ENCODE data around the gene DNAJB8.

Gene DNAJB8

DNA sequence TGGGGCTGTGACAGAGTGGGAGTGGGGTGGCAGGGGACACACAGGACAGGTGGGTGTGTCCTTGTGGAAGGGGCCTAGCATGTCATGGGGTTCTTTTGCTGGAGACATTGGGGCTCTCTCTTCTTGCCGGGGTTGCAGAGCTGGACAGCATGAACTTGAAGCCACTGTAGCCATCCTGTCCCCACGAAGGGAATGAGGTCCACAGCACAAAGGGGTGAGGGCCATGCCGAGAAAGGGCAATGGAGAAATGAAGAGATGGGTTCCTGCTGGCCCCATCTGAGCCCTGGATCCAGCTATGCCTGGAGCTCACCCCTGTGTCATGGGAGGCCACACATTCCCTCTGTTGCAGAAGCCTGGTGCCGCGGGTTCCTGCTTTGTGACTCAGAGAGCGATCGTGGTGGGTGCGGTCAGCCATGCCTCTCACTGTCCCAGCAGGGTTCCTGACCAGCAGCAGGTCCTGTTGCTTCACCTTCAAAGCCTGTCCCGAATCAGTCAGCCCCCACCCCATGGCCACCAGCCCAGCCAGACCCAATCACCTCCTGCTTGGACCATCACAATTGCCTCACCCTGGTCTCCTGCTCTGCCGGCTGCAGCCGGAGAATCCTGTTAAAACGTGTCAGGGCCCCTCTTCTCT, 50.0 kb downstream of the DNAJB8 start:
- FAIRE-seq: no peak

DNA sequence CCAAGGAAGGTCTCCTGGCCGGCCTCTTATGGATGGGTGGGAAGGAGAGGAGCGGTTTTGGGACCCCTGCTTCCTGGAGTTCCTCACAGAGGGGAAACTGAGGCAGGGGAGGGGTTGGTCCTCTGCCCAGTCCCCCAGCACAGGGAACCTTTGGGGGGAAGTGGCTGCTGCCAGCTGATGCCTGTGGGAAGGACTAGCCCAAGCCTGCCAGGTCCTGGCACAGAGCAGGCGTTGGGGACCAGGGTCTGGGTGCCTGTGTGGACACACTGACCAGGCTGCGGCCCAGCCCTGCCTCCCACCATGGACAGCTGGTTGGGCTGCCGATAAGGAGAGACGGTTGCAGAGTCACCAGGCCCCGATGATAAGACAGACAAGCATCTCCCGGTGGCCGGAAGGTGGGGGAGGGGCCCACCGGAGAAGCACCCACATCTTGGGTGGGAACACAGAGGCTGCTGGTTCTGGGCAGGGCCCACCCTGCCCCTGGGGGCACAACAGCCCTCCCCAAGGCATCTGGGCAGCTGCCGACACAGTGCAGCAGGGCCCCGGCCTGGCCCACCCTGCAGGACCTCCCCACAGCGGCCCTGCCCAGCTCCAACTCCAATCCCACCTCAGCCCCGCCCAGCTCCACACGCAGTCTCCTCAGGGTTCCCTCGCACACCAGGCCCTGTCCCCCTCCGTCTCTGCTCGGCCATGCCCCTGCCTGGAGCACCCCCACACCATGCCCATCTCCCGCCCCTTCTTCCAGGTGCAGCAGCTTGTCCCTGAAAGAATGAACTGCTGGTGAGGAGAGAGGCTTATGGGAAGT, 50.7 kb downstream of the DNAJB8 start:
- DNase-seq (ENCODE audit: extremely low spot score, insufficient read length, low read depth) (no peak), FAIRE-seq (no peak)

More for the DNA sequence above, 50.0 kb downstream of the DNAJB8 start:
- no peak for DNase-seq (ENCODE audit: extremely low spot score, insufficient read length, low read depth)

DNA sequence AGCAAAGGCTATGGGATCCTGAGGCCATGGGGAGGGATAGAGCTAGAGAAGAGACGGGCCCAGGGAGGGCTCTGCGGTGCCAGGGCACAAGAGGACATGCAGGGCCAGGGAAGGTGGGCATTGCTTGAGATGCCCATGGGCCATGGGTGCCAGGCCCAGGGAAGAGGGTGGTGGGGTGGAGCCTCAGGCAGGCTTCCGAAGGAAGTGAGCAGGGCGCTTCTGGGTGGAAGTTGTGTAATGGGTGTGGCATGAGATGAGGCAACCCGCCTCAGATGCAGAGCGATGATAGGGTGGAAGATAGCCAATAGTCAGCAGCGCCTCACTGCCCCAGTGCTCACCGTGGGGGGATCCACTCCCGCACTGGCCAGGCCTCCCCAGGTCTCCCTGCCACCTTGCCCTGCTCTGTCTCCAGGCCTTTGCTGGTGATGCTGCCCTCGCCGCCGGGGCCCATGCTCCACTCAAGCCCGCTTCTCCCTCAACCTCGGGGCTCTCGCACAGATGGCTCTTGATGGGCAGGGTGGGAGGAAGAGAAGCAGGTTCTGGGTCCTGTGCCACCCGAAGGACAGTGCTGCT, 51.4 kb downstream of the DNAJB8 start:
- no peak for FAIRE-seq
- no peak for DNase-seq (ENCODE audit: extremely low spot score, insufficient read length, low read depth)

DNA sequence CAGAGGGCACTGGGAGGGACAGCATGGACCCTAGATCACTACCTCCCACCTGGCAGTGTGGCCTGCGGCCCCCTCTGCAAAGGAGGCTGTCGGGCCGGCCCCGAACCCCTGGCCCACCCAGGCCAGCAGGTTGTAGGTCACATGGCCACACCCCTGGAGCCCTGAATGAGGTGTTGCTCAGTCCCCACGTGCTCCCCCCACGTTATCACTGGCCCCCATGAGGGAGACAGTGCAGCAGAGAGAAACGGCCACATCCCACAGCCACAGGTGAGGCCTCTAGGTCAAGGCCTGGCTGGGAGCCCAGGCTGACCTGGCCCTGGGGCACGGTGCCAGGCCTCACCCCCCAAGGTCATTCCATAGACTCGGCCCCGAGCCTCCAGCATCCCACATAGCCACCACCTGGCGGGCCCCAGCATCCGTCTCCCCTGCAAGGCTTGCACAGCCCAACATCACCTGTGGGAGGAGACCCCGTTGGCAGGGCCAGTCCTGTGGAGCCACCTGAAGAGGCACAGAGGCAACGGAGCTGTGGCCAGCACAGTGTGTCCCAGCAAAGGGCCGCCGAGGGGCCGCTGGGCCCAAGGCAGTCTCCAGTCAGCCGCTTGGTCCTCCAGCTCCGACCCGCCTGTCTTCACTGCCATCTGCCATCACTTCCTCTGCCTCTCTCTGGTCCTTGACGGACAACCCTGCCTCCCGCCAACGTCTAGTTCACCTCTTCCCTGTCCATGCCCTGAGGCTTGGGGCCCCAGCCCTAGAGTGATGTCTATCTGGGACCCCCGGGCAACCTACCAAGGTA, 53.1 kb downstream of the DNAJB8 start:
- DNase-seq (ENCODE audit: extremely low spot score, insufficient read length, low read depth) (no peak), FAIRE-seq (no peak)

DNA sequence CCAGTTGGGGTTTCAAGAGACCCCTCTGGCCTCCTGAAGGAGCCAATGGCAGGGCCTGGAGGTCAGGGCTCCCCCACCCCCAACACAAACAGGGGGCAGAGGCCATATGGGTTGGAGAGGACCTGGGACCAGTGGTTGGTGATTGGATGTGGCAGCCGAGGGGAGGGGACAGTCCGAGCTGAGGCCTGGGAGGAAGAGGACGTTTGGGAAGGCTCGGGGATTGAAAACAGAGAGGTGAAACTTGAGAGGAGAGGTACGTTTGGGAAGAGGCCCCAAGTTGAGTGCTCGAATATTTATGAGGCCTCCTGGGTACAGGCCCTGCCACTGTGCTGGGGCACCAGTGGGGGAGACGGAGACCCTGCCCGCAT, 53.7 kb downstream of the DNAJB8 start:
- FAIRE-seq: no peak
- DNase-seq (ENCODE audit: extremely low spot score, insufficient read length, low read depth): no peak

Data from GM18507 (cell line).